HG02678 (cell line): ENCODE data around the gene DUSP21.
"Not testable (repeated sequence)": the region's sequence is repeated elsewhere in the genome, so short reads cannot be mapped to it uniquely, and the experiment has no call there.

Experiments used
- ATAC-seq: cut with Tn5 transposase; IDR thresholded peaks from one replicate; pipeline ENCODE4 v1.9.1; 2021; ENCODE audit warnings: mild to moderate bottlenecking, moderate library complexity; ENCODE audit not compliant: unreplicated experiment

DUSP21 gene

DNA sequence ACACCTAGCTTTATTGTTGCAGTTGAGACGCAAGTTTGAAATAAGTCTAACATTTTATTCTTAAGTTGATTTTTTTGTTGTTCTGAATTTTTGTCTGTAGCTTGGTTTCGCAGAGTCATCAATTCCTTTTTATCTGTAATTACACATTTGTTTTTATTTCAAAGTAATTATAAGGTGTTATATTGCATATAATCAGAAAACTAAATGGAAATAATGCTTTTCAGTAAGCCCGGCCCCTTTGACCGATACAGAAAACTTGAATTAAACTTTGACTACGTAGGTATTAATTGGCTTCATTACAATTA is 31.3 kb downstream of the DUSP21 start:
- no peak for ATAC-seq

DNA sequence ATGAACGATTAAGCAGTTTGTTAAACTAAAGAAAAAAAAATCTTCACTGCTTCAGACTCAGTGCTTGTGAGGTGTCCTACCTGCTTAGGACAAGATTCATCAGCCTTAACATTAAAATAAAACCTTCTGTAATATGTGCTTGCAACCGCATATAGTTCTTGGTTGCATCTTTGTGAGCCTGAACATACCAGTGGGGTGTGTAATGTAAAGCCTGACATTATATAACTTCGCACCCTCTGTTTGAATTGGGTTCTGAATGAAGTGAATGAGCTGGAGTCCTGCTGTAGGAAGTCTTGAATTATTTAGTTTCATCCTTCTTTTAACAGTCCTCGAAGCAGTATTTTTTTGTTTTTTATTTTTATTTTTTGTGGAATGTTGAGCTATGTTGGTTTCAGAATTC is 32.3 kb downstream of the DUSP21 start:
- ATAC-seq = no peak

DNA sequence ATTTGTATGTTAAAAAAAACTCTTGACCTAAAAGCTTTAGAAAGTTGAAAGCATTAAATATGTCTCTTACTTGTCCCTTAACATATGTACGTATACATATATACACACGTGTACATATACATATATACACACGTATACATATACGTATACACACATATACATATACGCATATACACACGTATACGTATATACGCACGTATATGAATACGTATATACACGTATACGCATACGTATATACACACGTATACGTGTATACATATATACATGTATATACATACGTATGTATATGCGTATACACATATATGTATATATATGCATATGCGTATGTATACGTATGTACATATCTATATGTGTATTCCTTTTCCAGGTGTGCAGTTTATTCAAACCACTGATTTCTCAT is 32.9 kb downstream of the DUSP21 start:
- no peak for ATAC-seq

DNA sequence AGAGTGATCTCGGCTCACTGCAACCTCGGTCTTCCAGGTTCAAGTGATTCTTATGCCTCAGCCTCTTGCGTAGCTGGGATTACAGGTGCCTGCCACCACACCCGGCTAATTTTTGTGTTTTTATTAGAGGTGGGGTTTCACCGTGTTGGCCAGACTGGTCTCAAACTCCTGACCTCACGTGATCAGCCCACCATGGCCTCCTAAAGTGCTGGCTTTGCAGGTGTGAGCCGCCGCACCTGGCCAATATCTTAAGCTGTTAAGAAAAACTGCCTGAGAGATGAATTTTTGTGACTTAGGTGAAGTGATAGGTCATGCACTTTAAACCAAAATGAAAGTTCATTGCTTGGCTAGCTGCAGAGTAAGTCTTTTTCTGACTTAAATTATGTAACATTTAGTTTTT is 35.0 kb downstream of the DUSP21 start:
- no peak for ATAC-seq

DNA sequence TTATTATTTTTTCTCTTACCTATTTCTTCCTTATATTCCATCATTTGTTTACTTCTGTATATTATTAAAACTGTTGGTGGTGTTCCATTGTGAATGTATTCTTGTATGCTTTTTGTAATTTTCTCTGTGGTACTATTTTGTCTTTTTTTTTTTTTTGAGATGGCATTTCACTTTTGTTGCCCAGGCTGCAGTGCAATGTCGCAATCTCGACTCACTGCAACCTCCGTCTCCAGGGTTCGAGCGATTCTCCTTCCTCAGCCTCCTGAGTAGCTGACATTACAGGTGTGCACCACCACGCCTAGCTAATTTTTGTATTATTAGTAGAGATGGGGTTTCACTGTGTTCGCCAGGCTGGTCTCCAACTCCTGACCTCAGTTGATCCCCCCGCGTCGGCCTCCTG is 37.7 kb downstream of the DUSP21 start:
- no peak for ATAC-seq

DNA sequence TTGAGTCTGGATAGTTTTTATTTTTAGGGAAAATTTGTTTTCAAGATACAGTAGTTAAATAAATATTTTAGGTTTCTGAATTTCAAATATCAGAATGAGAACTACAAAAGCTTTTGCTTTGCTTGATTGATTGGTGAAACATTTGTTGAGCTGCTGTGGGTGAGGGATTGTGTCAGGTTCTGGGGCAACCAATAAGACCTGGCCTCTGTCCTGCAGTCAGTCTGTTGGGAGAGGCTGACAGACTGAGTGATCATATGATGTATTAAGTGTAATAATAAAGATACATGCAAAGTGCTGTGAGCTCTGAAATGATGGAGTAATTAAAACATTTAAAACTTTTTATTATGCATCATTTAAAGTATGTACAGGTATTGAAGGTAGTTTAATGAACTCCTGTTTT is 38.8 kb downstream of the DUSP21 start:
- ATAC-seq = no peak

DNA sequence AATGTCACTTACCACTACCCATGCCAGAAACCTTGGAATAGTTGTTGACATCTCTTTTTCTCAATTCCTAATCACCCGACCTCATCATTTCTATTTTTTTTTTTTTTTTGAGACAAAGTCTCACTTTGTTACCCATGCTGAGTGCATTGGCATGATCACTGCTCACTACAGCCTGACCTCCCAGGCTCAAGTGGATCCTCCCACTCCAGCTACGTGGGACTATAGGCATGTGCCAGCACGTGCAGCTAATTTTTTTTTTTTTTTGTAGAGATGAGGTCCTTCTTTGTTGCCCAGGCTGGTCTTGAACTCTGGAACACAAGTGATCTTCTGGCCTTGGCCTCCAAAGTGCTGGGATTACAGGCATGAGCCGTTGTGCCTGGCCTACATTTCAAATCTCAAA is 41.1 kb downstream of the DUSP21 start:
- ATAC-seq = no peak

DNA sequence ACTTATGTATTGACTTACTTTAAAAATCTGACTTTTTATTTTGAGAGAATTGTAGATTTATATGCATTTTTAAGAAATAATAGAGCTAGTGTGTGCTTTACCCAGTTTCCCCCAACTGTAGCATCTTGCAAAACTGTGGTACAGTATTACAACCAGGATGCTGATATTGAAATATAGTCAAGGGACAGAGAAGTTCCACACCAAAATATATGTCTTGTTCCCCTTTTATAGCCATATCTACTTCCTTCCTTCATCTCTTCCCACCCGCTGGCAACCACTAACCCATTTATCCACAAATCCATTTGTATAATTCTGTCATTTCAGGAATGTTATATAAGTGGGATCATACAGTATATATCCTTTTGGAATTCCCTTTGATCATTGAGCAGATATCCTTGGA is 46.0 kb downstream of the DUSP21 start:
- no peak for ATAC-seq

DNA sequence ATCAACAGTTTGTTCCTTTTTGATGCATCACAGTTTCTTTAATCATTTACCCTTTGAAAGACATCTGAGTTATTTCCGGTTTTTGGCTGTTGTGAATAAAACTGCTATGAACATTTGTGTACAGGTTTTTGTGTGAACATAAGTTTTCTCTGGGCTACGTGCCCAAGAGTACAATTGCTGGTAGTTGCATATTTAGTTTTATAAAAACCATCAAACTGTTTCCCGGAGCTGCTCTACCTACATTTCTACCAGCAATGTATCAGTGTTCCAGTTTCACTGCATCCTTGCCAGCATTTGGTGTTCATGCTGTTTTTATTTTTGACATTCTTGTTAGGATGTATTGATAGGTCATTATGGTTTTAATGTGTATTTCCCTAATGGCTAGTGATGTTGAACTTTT is 46.4 kb downstream of the DUSP21 start:
- ATAC-seq = no peak

DNA sequence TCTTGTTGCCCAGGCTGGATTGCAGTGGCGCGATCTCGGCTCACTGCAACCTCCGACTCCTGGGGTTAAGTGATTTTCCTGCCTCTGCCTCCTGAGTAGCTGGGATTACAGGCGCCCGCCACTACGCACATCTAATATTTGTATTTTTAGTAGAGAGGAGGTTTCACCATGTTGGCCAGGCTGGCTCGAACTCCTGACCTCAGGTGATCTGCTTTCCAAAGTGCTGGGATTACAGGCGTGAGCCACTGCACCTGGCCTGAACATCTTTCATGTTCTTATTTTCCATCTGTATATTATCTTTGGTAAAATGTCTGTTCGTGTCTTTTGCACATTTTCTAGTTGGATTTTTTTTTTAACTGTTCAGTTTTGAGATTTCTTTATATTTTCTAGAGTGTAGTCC is 46.9 kb downstream of the DUSP21 start:
- not testable (repeated sequence) for ATAC-seq

DNA sequence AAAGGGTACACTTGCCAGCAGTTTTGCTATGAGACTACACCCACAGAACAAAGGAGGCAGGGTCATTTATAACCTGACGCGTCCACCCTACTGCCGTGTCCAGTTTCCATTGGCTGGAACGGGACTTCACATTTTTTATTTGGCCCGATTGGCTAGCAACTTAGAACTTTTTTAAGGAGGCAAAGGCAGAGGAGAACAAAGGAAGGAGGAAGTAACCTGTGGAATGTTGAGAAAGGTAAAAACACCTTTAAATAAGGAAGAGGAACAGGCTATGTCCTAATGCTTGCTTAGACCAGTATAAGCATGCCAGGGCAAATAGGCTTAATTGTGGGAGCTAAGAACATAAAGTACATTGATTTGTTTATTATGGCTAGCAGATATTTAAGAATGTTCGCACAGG is 47.8 kb downstream of the DUSP21 start:
- ATAC-seq = no peak
